ENCODE measurements around the gene ZFHX3. TPM values are rescaled to one million over a fixed set of nuclear protein-coding genes. Genes with fewer than 3 reads are reported as not detected.

ZFHX3 gene
- polyA plus RNA-seq, 4 donors = 0.45 to 12.8 (median 2.7) TPM

DNA sequence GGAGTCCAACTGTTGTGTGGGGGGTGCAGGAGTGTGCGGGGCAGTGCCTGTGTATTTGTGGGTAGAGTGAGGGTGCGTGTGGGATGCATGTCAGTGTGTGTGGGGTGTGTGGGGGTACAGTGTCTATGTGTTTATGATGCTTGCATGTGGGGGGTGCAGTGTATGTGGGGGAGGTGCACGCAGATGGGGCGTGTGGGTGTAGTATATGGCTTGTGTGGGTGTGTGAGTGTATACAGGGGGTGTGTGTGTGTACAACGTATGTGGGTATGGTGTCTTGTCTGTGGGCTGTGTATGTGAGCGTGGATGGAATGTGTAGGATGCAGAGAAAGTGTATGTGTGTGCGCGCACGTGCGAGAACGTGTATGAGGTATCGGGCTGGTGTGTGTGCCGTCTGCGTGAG lies 160.4 kb downstream of the ZFHX3 start:
- Histone ChIP-seq H3K4me3 (ENCODE audit: low read depth in 1 of 3, low read length in 3 of 3) (no peak overlapping the region), H3K36me3 (ENCODE audit: control insufficient read depth in 3 of 3, insufficient read depth in 2 of 3, low read depth in 1 of 3, low read length in 3 of 3) (peaks cover 0 to 41% (median 0%) of the 10 kb centered on the region in 3 donors), H3K4me1 (ENCODE audit: control insufficient read depth in 3 of 3, insufficient read depth in 2 of 3, low read depth in 1 of 3, low read length in 2 of 3) (no peaks in the 10 kb centered on the region), H3K9me3 (ENCODE audit: control insufficient read depth in 2 of 2, insufficient read depth in 1 of 2, low read depth in 1 of 2, low read length in 1 of 2) (no peaks in the 10 kb centered on the region), H3K27ac (ENCODE audit: low read depth in 1 of 3, low read length in 2 of 3) (no peak overlapping the region), H3K27me3 (ENCODE audit: control insufficient read depth in 3 of 3, insufficient read depth in 3 of 3, low read length in 3 of 3) (no peaks in the 10 kb centered on the region)
- DNase-seq (no peak), FAIRE-seq (no peak)
- WGBS, 3 donors = 88 to 94% (median 92%) methylated on average over 14 of the region's 14 CpGs

- no peak overlapping the region for H3K4me3 ChIP-seq (ENCODE audit: low read depth in 1 of 3, low read length in 3 of 3)
- no peaks in the 10 kb centered on the region for H3K9me3 ChIP-seq (ENCODE audit: control insufficient read depth in 2 of 2, insufficient read depth in 1 of 2, low read depth in 1 of 2, low read length in 1 of 2)
- H3K36me3 ChIP-seq (ENCODE audit: control insufficient read depth in 3 of 3, insufficient read depth in 2 of 3, low read depth in 1 of 3, low read length in 3 of 3) = peaks cover 0 to 44% (median 0%) of the 10 kb centered on the region in 3 donors
- no peaks in the 10 kb centered on the region for H3K4me1 ChIP-seq (ENCODE audit: control insufficient read depth in 3 of 3, insufficient read depth in 2 of 3, low read depth in 1 of 3, low read length in 2 of 3)
- no peaks in the 10 kb centered on the region for H3K27me3 ChIP-seq (ENCODE audit: control insufficient read depth in 3 of 3, insufficient read depth in 3 of 3, low read length in 3 of 3)
- no peak for DNase-seq
- WGBS, 3 donors = 87 to 94% (median 90%) methylated on average over 9 of the region's 9 CpGs
- FAIRE-seq = no peak
- no peak overlapping the region for H3K27ac ChIP-seq (ENCODE audit: low read depth in 1 of 3, low read length in 2 of 3)
Observed at GRCh38 chr16:72886346-72886974, 161.5 kb downstream of the ZFHX3 start.

DNA sequence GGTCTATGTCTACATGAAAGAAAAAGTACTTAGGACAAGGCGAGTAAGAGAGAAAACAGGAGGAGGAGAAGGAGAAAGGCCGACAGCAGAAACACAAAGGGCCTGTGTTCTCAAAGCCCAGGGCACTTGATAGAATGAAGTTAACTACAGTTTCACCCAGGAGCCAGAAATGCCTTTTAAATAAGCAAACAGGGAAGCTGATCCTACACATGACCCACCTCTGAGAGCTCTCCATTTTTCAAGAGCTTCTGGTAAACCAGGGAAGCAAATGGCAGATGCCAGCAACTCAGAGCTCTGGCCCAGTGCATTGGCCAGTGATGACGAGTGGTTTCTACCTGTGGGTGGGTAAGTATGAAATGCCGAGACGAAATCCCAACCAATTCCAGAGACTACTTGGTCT lies 163.4 kb downstream of the ZFHX3 start:
- peaks cover 0 to 44% (median 0%) of the 10 kb centered on the region in 3 donors for H3K36me3 ChIP-seq (ENCODE audit: control insufficient read depth in 3 of 3, insufficient read depth in 2 of 3, low read depth in 1 of 3, low read length in 3 of 3)
- no peak for FAIRE-seq
- 88 to 94% (median 93%) methylated on average over 5 of the region's 5 CpGs for WGBS, 3 donors
- no peak overlapping the region for H3K27ac ChIP-seq (ENCODE audit: low read depth in 1 of 3, low read length in 2 of 3)
- H3K9me3 ChIP-seq (ENCODE audit: control insufficient read depth in 2 of 2, insufficient read depth in 1 of 2, low read depth in 1 of 2, low read length in 1 of 2) = no peaks in the 10 kb centered on the region
- H3K4me1 ChIP-seq (ENCODE audit: control insufficient read depth in 3 of 3, insufficient read depth in 2 of 3, low read depth in 1 of 3, low read length in 2 of 3) = peaks cover 0 to 12% (median 0%) of the 10 kb centered on the region in 3 donors
- H3K27me3 ChIP-seq (ENCODE audit: control insufficient read depth in 3 of 3, insufficient read depth in 3 of 3, low read length in 3 of 3) = no peaks in the 10 kb centered on the region
- no peak for DNase-seq
- no peak overlapping the region for H3K4me3 ChIP-seq (ENCODE audit: low read depth in 1 of 3, low read length in 3 of 3)

GRCh38 chr16:72884037-72884436 lies 163.9 kb downstream of the ZFHX3 start:
- FAIRE-seq (no peak), DNase-seq (no peak)
- no peaks in the 10 kb centered on the region for H3K27me3 ChIP-seq (ENCODE audit: control insufficient read depth in 3 of 3, insufficient read depth in 3 of 3, low read length in 3 of 3)
- H3K4me1 ChIP-seq (ENCODE audit: control insufficient read depth in 3 of 3, insufficient read depth in 2 of 3, low read depth in 1 of 3, low read length in 2 of 3) = peaks cover 0 to 13% (median 0%) of the 10 kb centered on the region in 3 donors
- H3K36me3 ChIP-seq (ENCODE audit: control insufficient read depth in 3 of 3, insufficient read depth in 2 of 3, low read depth in 1 of 3, low read length in 3 of 3) = peaks cover 0 to 46% (median 0%) of the 10 kb centered on the region in 3 donors
- H3K4me3 ChIP-seq (ENCODE audit: low read depth in 1 of 3, low read length in 3 of 3) = no peak overlapping the region
- 80 to 86% (median 83%) methylated on average over 4 of the region's 4 CpGs for WGBS, 3 donors
- no peak overlapping the region for H3K27ac ChIP-seq (ENCODE audit: low read depth in 1 of 3, low read length in 2 of 3)
- no peaks in the 10 kb centered on the region for H3K9me3 ChIP-seq (ENCODE audit: control insufficient read depth in 2 of 2, insufficient read depth in 1 of 2, low read depth in 1 of 2, low read length in 1 of 2)

DNA sequence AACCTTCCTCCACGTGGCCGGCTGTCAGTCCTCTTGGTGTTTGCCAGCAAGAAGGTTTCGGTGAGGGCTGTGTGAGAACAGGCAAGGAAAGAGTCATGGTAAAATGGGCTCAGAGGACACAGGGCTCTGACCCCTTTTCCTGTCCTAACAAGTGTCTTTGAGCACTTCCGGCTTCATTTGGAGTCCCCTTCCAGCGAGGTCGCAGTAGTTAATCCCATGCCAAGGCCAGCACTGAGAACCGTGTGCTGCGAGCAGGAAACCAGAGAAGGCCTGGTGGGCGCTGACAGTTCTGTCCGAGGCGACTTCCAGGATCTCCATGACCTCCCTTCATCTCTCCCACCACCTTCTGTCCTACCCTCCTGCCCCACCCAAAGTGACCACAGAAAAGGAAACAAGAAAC lies 168.1 kb downstream of the ZFHX3 start:
- DNase-seq = no peak
- FAIRE-seq = no peak
- Histone ChIP-seq H3K27ac (ENCODE audit: low read depth in 1 of 3, low read length in 2 of 3) (peak overlapping the region in 1 of 3 donors; percentile 19), H3K9me3 (ENCODE audit: control insufficient read depth in 2 of 2, insufficient read depth in 1 of 2, low read depth in 1 of 2, low read length in 1 of 2) (no peaks in the 10 kb centered on the region), H3K4me3 (ENCODE audit: low read depth in 1 of 3, low read length in 3 of 3) (no peak overlapping the region), H3K36me3 (ENCODE audit: control insufficient read depth in 3 of 3, insufficient read depth in 2 of 3, low read depth in 1 of 3, low read length in 3 of 3) (peaks cover 0 to 16% (median 0%) of the 10 kb centered on the region in 3 donors), H3K4me1 (ENCODE audit: control insufficient read depth in 3 of 3, insufficient read depth in 2 of 3, low read depth in 1 of 3, low read length in 2 of 3) (peaks cover 7 to 55% (median 13%) of the 10 kb centered on the region in 3 donors), H3K27me3 (ENCODE audit: control insufficient read depth in 3 of 3, insufficient read depth in 3 of 3, low read length in 3 of 3) (no peaks in the 10 kb centered on the region)
- WGBS, 3 donors = 81 to 96% (median 84%) methylated on average over 11 of the region's 11 CpGs

- Histone ChIP-seq H3K27me3 (ENCODE audit: control insufficient read depth in 3 of 3, insufficient read depth in 3 of 3, low read length in 3 of 3) (no peaks in the 10 kb centered on the region), H3K36me3 (ENCODE audit: control insufficient read depth in 3 of 3, insufficient read depth in 2 of 3, low read depth in 1 of 3, low read length in 3 of 3) (peaks cover 0 to 14% (median 0%) of the 10 kb centered on the region in 3 donors), H3K9me3 (ENCODE audit: control insufficient read depth in 2 of 2, insufficient read depth in 1 of 2, low read depth in 1 of 2, low read length in 1 of 2) (no peaks in the 10 kb centered on the region), H3K4me3 (ENCODE audit: low read depth in 1 of 3, low read length in 3 of 3) (no peak overlapping the region), H3K27ac (ENCODE audit: low read depth in 1 of 3, low read length in 2 of 3) (peak overlapping the region in 2 of 3 donors; percentile 4 to 87), H3K4me1 (ENCODE audit: control insufficient read depth in 3 of 3, insufficient read depth in 2 of 3, low read depth in 1 of 3, low read length in 2 of 3) (peaks cover 7 to 61% (median 13%) of the 10 kb centered on the region in 3 donors)
- DNase-seq (peak; percentile 45 to 91), FAIRE-seq (no peak)
- 70 to 81% (median 73%) methylated on average over 19 of the region's 19 CpGs for WGBS, 3 donors
Observed at GRCh38 chr16:72878301-72879269, 169.3 kb downstream of the ZFHX3 start.

- Histone ChIP-seq H3K36me3 (ENCODE audit: control insufficient read depth in 3 of 3, insufficient read depth in 2 of 3, low read depth in 1 of 3, low read length in 3 of 3) (peaks cover 0 to 14% (median 0%) of the 10 kb centered on the region in 3 donors), H3K4me3 (ENCODE audit: low read depth in 1 of 3, low read length in 3 of 3) (no peak overlapping the region), H3K27me3 (ENCODE audit: control insufficient read depth in 3 of 3, insufficient read depth in 3 of 3, low read length in 3 of 3) (no peaks in the 10 kb centered on the region), H3K9me3 (ENCODE audit: control insufficient read depth in 2 of 2, insufficient read depth in 1 of 2, low read depth in 1 of 2, low read length in 1 of 2) (no peaks in the 10 kb centered on the region), H3K4me1 (ENCODE audit: control insufficient read depth in 3 of 3, insufficient read depth in 2 of 3, low read depth in 1 of 3, low read length in 2 of 3) (peaks cover 7 to 61% (median 13%) of the 10 kb centered on the region in 3 donors), H3K27ac (ENCODE audit: low read depth in 1 of 3, low read length in 2 of 3) (peak overlapping the region in 2 of 3 donors; percentile 82 to 87)
- no peak for FAIRE-seq
- DNase-seq = peak; percentile 32 to 77
- 58 to 63% (median 59%) methylated on average over 12 of the region's 12 CpGs for WGBS, 3 donors
Observed at GRCh38 chr16:72877374-72878028, 170.4 kb downstream of the ZFHX3 start.

- H3K27me3 ChIP-seq (ENCODE audit: control insufficient read depth in 3 of 3, insufficient read depth in 3 of 3, low read length in 3 of 3) = no peaks in the 10 kb centered on the region
- no peak overlapping the region for H3K4me3 ChIP-seq (ENCODE audit: low read depth in 1 of 3, low read length in 3 of 3)
- 49 to 73% (median 69%) methylated on average over 9 of the region's 9 CpGs for WGBS, 3 donors
- peaks cover 7 to 61% (median 13%) of the 10 kb centered on the region in 3 donors for H3K4me1 ChIP-seq (ENCODE audit: control insufficient read depth in 3 of 3, insufficient read depth in 2 of 3, low read depth in 1 of 3, low read length in 2 of 3)
- FAIRE-seq (no peak), DNase-seq (peak in 1 of 2 donors; percentile 41)
- H3K27ac ChIP-seq (ENCODE audit: low read depth in 1 of 3, low read length in 2 of 3) = peak overlapping the region in 2 of 3 donors; percentile 82 to 87
- peaks cover 0 to 10% (median 0%) of the 10 kb centered on the region in 3 donors for H3K36me3 ChIP-seq (ENCODE audit: control insufficient read depth in 3 of 3, insufficient read depth in 2 of 3, low read depth in 1 of 3, low read length in 3 of 3)
- no peaks in the 10 kb centered on the region for H3K9me3 ChIP-seq (ENCODE audit: control insufficient read depth in 2 of 2, insufficient read depth in 1 of 2, low read depth in 1 of 2, low read length in 1 of 2)
Observed at GRCh38 chr16:72876981-72877373, 171.0 kb downstream of the ZFHX3 start.
